HUES64 (cell line): Measurements from ENCODE around the gene MCL1.
"Not testable (repeated sequence)": the region's sequence is repeated elsewhere in the genome, so short reads cannot be mapped to it uniquely, and the experiment has no call there.

Experiments used
- H3K27ac ChIP-seq: 2 replicates; pipeline ENCODE4 v1.7.0; 2013; ENCODE audit warnings: low read depth, low read length, inconsistent platforms
- H3K27me3 ChIP-seq: 2 replicates; pipeline ENCODE4 v1.6.1; 2013; ENCODE audit warnings: mild to moderate bottlenecking, low read length; ENCODE audit not compliant: insufficient read depth
- H3K36me3 ChIP-seq: 2 replicates; pipeline ENCODE4 v1.6.1; 2013; ENCODE audit warnings: mild to moderate bottlenecking, low read length; ENCODE audit not compliant: insufficient read depth
- H3K4me1 ChIP-seq: 2 replicates; pipeline ENCODE4 v1.6.1; 2013; ENCODE audit warnings: mild to moderate bottlenecking, low read length, moderate library complexity; ENCODE audit not compliant: insufficient read depth
- H3K4me3 ChIP-seq: 2 replicates; pipeline ENCODE4 v1.5.1; 2013; ENCODE audit warnings: mild to moderate bottlenecking, low read length, moderate library complexity
- H3K9ac ChIP-seq: 2 replicates; pipeline ENCODE4 v1.6.1; 2013; ENCODE audit warnings: mild to moderate bottlenecking, low read depth, low read length
- H3K9me3 ChIP-seq: 2 replicates; pipeline ENCODE4 v1.6.1; 2013; ENCODE audit warnings: low read depth, low read length; ENCODE audit not compliant: insufficient read depth
- WGBS: fragments of 150-250, 120-280 bp; methylation state at CpG from one replicate; pipeline ENCODE4 v1.1.7; 2013; ENCODE audit warnings: missing lambda C conversion rate; 5-methylcytosine and 5-hydroxymethylcytosine counted together

MCL1 gene

DNA sequence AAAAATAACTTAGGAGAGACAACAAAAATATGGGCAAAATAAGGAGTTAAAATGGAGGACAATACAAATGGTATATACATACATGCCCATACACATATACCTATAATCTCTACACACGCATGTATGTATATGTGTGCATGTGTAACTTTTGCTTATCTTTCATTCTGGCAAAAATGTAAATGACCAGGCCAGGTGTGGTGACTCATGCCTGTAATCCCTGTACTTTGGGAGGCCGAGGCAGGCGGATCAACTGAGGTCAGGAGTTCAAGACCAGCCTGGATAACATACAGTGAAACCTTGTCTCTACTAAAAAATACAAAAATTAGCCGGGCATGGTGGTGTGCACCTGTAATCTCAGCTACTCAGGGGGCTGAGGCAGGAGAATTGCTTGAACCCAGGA lies 18.9 kb upstream of the MCL1 start:
- H3K4me1 ChIP-seq, H3K4me3 ChIP-seq, H3K9me3 ChIP-seq, H3K9ac ChIP-seq, H3K27ac ChIP-seq, H3K36me3 ChIP-seq, H3K27me3 ChIP-seq: not testable (repeated sequence)
- 97% methylated on average over 4 of the region's 4 CpGs for WGBS

GRCh38 chr1:150596976-150597375 lies 17.6 kb upstream of the MCL1 start:
- 0 out of 2 replicates have a peak, but pooled peaks cover 4% of the 10 kb centered on the region for H3K36me3 ChIP-seq
- H3K9ac ChIP-seq, result no peak overlapping the region
- WGBS, result 92% methylated on average over 3 of the region's 3 CpGs
- no peaks in the 10 kb centered on the region for H3K27me3 ChIP-seq
- H3K9me3 ChIP-seq, result no peaks in the 10 kb centered on the region
- H3K27ac ChIP-seq, result no peak overlapping the region
- no peaks in the 10 kb centered on the region for H3K4me1 ChIP-seq
- no peak overlapping the region for H3K4me3 ChIP-seq

DNA sequence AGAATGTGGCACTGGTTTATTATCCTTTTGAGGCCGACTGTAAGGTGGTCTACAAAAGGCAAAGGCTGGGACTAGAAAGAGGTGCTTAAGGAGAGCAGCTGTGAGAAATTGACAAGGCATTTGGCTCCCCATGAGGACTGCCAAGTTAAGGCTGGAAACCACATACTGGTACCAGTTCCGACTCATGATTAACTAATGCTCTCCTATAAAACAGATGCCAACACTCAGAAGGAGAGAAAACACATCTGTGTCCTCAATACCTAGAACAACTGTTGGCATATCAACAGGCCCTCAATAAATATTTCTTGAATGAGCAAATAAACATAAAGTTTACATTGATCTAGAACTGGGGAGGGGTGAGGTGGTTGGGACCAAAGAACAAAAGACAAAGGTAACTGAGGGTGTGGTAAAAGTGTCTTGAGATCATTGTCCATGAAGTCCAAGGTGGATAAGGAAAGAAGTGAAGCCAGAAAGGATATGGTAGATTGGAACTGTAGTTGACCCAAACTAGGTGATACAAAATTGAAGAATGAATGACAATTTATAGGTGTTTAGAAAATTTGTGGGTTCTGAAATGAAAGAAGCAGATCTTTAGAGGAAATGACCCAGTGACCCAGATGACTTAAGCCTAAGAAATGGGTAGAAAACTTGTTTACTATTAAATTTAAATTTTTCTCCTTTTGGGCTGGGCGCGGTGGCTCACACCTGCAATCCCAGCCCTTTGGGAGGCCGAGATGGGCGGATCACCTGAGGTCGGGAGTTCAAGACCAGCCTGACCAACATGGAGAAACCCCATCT lies 16.9 kb upstream of the MCL1 start:
- no peak overlapping the region for H3K4me3 ChIP-seq
- H3K27me3 ChIP-seq, result no peaks in the 10 kb centered on the region
- H3K36me3 ChIP-seq, result 0 out of 2 replicates have a peak, but pooled peaks cover 4% of the 10 kb centered on the region
- no peaks in the 10 kb centered on the region for H3K4me1 ChIP-seq
- no peaks in the 10 kb centered on the region for H3K9me3 ChIP-seq
- H3K27ac ChIP-seq, result no peak overlapping the region
- no peak overlapping the region for H3K9ac ChIP-seq
- 97% methylated on average over 7 of the region's 7 CpGs for WGBS

DNA sequence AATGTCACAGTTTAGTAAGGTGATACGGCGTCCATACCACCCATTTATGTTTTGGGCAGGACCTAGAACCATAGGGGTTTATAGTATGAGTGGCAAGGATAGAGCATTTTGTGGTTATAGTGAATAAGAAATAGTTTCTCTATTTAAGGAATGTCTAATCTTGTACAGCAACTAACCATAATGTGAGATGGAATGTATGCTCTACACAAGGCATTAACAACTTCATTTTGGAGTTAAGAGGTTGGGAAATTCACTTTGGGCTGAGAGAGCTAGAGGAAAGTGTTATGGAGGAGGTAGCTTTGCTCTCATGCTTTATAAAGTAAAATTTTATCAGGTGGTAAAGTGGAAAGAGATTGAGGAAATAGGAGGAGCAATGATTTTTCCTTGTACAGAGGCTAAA lies 3.0 kb upstream of the MCL1 start:
- no peak overlapping the region for H3K4me3 ChIP-seq
- no peak overlapping the region for H3K9ac ChIP-seq
- no peaks in the 10 kb centered on the region for H3K27me3 ChIP-seq
- no peaks in the 10 kb centered on the region for H3K9me3 ChIP-seq
- no peak overlapping the region for H3K27ac ChIP-seq
- H3K36me3 ChIP-seq, result peaks cover 15% of the 10 kb centered on the region
- 0 out of 2 replicates have a peak, but pooled peaks cover 3% of the 10 kb centered on the region for H3K4me1 ChIP-seq
- WGBS, result 100% methylated on average over 2 of the region's 2 CpGs

DNA sequence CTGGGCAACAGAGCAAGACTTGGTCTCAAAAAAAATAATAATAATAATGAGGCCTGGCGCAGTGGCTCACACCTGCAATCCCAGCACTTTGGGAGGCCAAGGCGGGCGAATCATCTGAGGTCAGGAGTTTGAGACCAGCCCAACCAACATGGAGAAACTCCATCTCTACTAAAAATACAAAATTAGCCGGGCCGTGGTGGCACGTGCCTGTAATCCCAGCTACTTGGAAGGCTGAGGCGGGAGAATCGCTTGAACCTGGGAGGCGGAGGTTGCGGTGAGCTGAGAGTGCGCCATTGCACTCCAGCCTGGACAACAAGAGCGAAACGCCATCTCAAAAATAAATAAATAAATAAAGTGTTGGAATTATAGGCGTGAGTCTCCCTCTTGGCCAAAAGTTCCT lies 2.6 kb upstream of the MCL1 start:
- H3K36me3 ChIP-seq, result peaks cover 19% of the 10 kb centered on the region
- H3K27ac ChIP-seq, H3K4me1 ChIP-seq, H3K27me3 ChIP-seq, H3K4me3 ChIP-seq, H3K9me3 ChIP-seq, H3K9ac ChIP-seq: not testable (repeated sequence)
- 96% methylated on average over 13 of the region's 14 CpGs for WGBS

- peaks cover 24% of the 10 kb centered on the region for H3K36me3 ChIP-seq
- H3K4me1 ChIP-seq, H3K4me3 ChIP-seq, H3K27me3 ChIP-seq, H3K27ac ChIP-seq, H3K9me3 ChIP-seq, H3K9ac ChIP-seq: not testable (repeated sequence)
- WGBS, result 96% methylated on average over 7 of the region's 7 CpGs
These were observed 2.0 kb upstream of the MCL1 start for GRCh38 chr1:150581437-150581836.

GRCh38 chr1:150580966-150581365 lies 1.6 kb upstream of the MCL1 start:
- not testable (repeated sequence) for H3K9me3 ChIP-seq, H3K27me3 ChIP-seq, H3K9ac ChIP-seq, H3K4me1 ChIP-seq, H3K4me3 ChIP-seq, H3K27ac ChIP-seq
- 97% methylated on average over 3 of the region's 3 CpGs for WGBS
- H3K36me3 ChIP-seq, result peaks cover 29% of the 10 kb centered on the region

GRCh38 chr1:150579945-150580642 lies 684 bp upstream of the MCL1 start:
- H3K27me3 ChIP-seq, result no peaks in the 10 kb centered on the region
- peaks cover 38% of the 10 kb centered on the region for H3K36me3 ChIP-seq
- H3K9ac ChIP-seq, result peak overlapping the region; percentile 83
- 78% methylated on average over 15 of the region's 15 CpGs for WGBS
- H3K4me1 ChIP-seq, result peaks cover 14% of the 10 kb centered on the region
- H3K27ac ChIP-seq, result peak overlapping the region; percentile 100
- peak overlapping the region; percentile 60 for H3K4me3 ChIP-seq
- no peaks in the 10 kb centered on the region for H3K9me3 ChIP-seq

GRCh38 chr1:150578272-150579109 lies 919 bp downstream of the MCL1 start:
- H3K4me1 ChIP-seq, result peaks cover 27% of the 10 kb centered on the region
- under 1% methylated on average over 50 of the region's 50 CpGs for WGBS
- peak overlapping the region; percentile 100 for H3K27ac ChIP-seq
- H3K36me3 ChIP-seq, result peaks cover 53% of the 10 kb centered on the region
- H3K27me3 ChIP-seq, result no peaks in the 10 kb centered on the region
- peak overlapping the region; percentile 99 for H3K9ac ChIP-seq
- H3K4me3 ChIP-seq, result peak overlapping the region; percentile 99
- H3K9me3 ChIP-seq, result no peaks in the 10 kb centered on the region

- peak overlapping the region; percentile 99 for H3K4me3 ChIP-seq
- no peaks in the 10 kb centered on the region for H3K27me3 ChIP-seq
- 1% methylated on average over 11 of the region's 11 CpGs for WGBS
- H3K9me3 ChIP-seq, result no peaks in the 10 kb centered on the region
- peaks cover 61% of the 10 kb centered on the region for H3K36me3 ChIP-seq
- H3K27ac ChIP-seq, result peak overlapping the region; percentile 100
- H3K4me1 ChIP-seq, result peaks cover 35% of the 10 kb centered on the region
- peak overlapping the region; percentile 99 for H3K9ac ChIP-seq
These were observed 1.7 kb downstream of the MCL1 start for GRCh38 chr1:150577557-150578271.
